Bronchial epithelial cell (primary cell): ENCODE data around the gene KIR3DL1. TPM values are rescaled to one million over a fixed set of nuclear protein-coding genes. Genes with fewer than 3 reads are reported as not detected.
"Not testable (repeated sequence)": the region's sequence is repeated elsewhere in the genome, so short reads cannot be mapped to it uniquely, and the experiment has no call there.

Experiments
- DNase-seq: peaks from one replicate; pipeline ENCODE4 v3.0.0-alpha.2; 2010; ENCODE audit warnings: low read depth
- FAIRE-seq: peaks from 2 replicates; lab custom pipeline; 2011; peaks lifted over from hg19 to GRCh38; lab: Jason Lieb, UNC
- H3K27me3 ChIP-seq: 2 replicates; pipeline ENCODE4 v1.5.1; 2011; ENCODE audit warnings: low read length; ENCODE audit not compliant: control insufficient read depth, insufficient read depth
- H3K36me3 ChIP-seq: 2 replicates; pipeline ENCODE4 v1.5.1; 2011; ENCODE audit warnings: low read length; ENCODE audit not compliant: control insufficient read depth, insufficient read depth
- H3K4me3 ChIP-seq: 2 replicates; pipeline ENCODE4 v1.5.1; 2011; ENCODE audit warnings: mild to moderate bottlenecking, low read depth, low read length, control low read depth
- CTCF ChIP-seq: IDR thresholded peaks from 2 replicates; pipeline ENCODE4 v1.5.1; 2011; ENCODE audit warnings: mild to moderate bottlenecking, moderate library complexity, low read length, control low read depth, inconsistent platforms; ENCODE audit not compliant: insufficient read depth, severe bottlenecking
- total RNA-seq: library from RNA; depleted of rRNA; stranded (reverse); fragments of >200 nt; gene quantifications from 2 replicates; pipeline ENCODE4 v1.2.1, GENCODE V29; 2014

The KIR3DL1 gene
- total RNA-seq, 1 donor from 2014 or later: not detected

GRCh38 chr19:54837522-54837921 is 21.3 kb downstream of the KIR3DL1 start:
- peak; percentile 73 for FAIRE-seq
- H3K27me3 ChIP-seq, H3K36me3 ChIP-seq, DNase-seq, H3K4me3 ChIP-seq: not testable (repeated sequence)

GRCh38 chr19:54843171-54843570 is 26.9 kb downstream of the KIR3DL1 start:
- not testable (repeated sequence) for DNase-seq, H3K27me3 ChIP-seq, H3K36me3 ChIP-seq, H3K4me3 ChIP-seq, FAIRE-seq

GRCh38 chr19:54850061-54850640 is 33.9 kb downstream of the KIR3DL1 start, which contains the start of gene KIR3DL2:
Gene KIR3DL2 (plus strand): TSS chr19:54850443. CDS start chr19:54850476, 33 bp downstream.
- not testable (repeated sequence) for H3K36me3 ChIP-seq, H3K27me3 ChIP-seq, DNase-seq, FAIRE-seq, H3K4me3 ChIP-seq

GRCh38 chr19:54850930-54851329 is 34.7 kb downstream of the KIR3DL1 start:
- FAIRE-seq (no peak), DNase-seq (no peak)
- no peak for TF ChIP-seq CTCF
- no peaks in the 10 kb centered on the region for H3K36me3 ChIP-seq
- no peak overlapping the region for H3K4me3 ChIP-seq
- no peaks in the 10 kb centered on the region for H3K27me3 ChIP-seq

- H3K27me3 ChIP-seq: no peaks in the 10 kb centered on the region
- FAIRE-seq: peak; percentile 47
- TF ChIP-seq CTCF: no peak
- no peak for DNase-seq
- H3K36me3 ChIP-seq: no peaks in the 10 kb centered on the region
- H3K4me3 ChIP-seq: no peak overlapping the region
Measured at GRCh38 chr19:54851353-54851752, 35.1 kb downstream of the KIR3DL1 start.

GRCh38 chr19:54855241-54855640 is 39.0 kb downstream of the KIR3DL1 start:
- H3K27me3 ChIP-seq, H3K4me3 ChIP-seq, DNase-seq, H3K36me3 ChIP-seq, FAIRE-seq: not testable (repeated sequence)

GRCh38 chr19:54858476-54858875 is 42.2 kb downstream of the KIR3DL1 start:
- H3K27me3 ChIP-seq, FAIRE-seq: not testable (repeated sequence)

GRCh38 chr19:54859421-54859820 is 43.2 kb downstream of the KIR3DL1 start:
- H3K4me3 ChIP-seq, H3K36me3 ChIP-seq, H3K27me3 ChIP-seq, DNase-seq, FAIRE-seq: not testable (repeated sequence)

More at GRCh38 chr19:54858476-54858875, 42.2 kb downstream of the KIR3DL1 start:
- H3K36me3 ChIP-seq, DNase-seq, H3K4me3 ChIP-seq: not testable (repeated sequence)

GRCh38 chr19:54863459-54863858 is 47.2 kb downstream of the KIR3DL1 start:
- not testable (repeated sequence) for H3K4me3 ChIP-seq, H3K27me3 ChIP-seq, FAIRE-seq, H3K36me3 ChIP-seq, DNase-seq
